Esophagus squamous epithelium (tissue), 4 donors: ENCODE results near the gene TOX2.

ENCODE experiments used
- CTCF ChIP-seq, 6 experiments: fragments of 450-650 bp in 4 of 6; fragments of 200-600 bp in 2 of 6; sonication (generic) in 2 of 6; IDR thresholded peaks; one replicate each; pipeline ENCODE4 v1.5.1; 2016 to 2019; ENCODE audit warnings: antibody characterized with exemption in 6 of 6, mild to moderate bottlenecking in 4 of 6, moderate library complexity in 4 of 6
- POLR2A ChIP-seq, 4 donors: fragments of 450-650 bp; IDR thresholded peaks; one replicate each; pipeline ENCODE4 v1.6.1; 2017; ENCODE audit warnings: antibody characterized with exemption in 4 of 4, mild to moderate bottlenecking in 4 of 4, moderate library complexity in 3 of 4

- TF ChIP-seq CTCF (IDR thresholded peaks at IDR 0.05): no peak
- no peak for TF ChIP-seq POLR2A (IDR thresholded peaks at IDR 0.05)
These were observed 2.3 kb downstream of the TOX2 start for GRCh38 chr20:43916881-43917371.
